GM12878 (cell line): ENCODE measurements around the gene PF4V1. TPM values are rescaled to one million over a fixed set of nuclear protein-coding genes. Genes with fewer than 3 reads are reported as not detected.

Source experiments
- ATAC-seq: fragments of 200-7000 bp; cut with Tn5 transposase; 3 replicates; pipeline ENCODE4 v1.9.1; 2020; ENCODE audit warnings: mild to moderate bottlenecking, moderate library complexity
- BruUV-seq: library from RNA; stranded (reverse); fragments of 400-500 nt; replicated peaks from 2 replicates; lab custom pipeline; 2021; lab: Mats Ljungman, UMichigan
- CTCF ChIA-PET: fragments of 300-600 bp; sonication (Branson Sonifier 250); formaldehyde crosslinking; extraction: SDS; loops from one replicate; lab custom pipeline; 2021; ENCODE audit warnings: inconsistent platforms; lab: Yijun Ruan, JAX
- POLR2A ChIA-PET: fragments of 350-600 bp; formaldehyde crosslinking; extraction: SDS; loops from one replicate; lab custom pipeline; 2021; ENCODE audit warnings: inconsistent platforms; lab: Charles Lee
- RAD21 ChIA-PET: fragments of 300-600 bp; sonication (Branson Sonifier 250); formaldehyde crosslinking; loops from one replicate; lab custom pipeline; 2023; ENCODE audit warnings: antibody characterized with exemption; ENCODE audit not compliant: unreplicated experiment; lab: Charles Lee
- SMC1A ChIA-PET: fragments of 300-600 bp; sonication (Branson Sonifier 250); formaldehyde crosslinking; loops from one replicate; lab custom pipeline; 2023; ENCODE audit not compliant: unreplicated experiment, uncharacterized antibody; lab: Charles Lee
- DNase-seq: peaks from one replicate; pipeline ENCODE4 v3.0.0-alpha.2; 2011; ENCODE audit warnings: low read depth, low spot score
- FAIRE-seq: peaks from 3 replicates; lab custom pipeline; 2011; peaks lifted over from hg19 to GRCh38; lab: Jason Lieb, UNC
- H2AFZ ChIP-seq: 2 replicates; pipeline ENCODE4 v1.6.0; 2011; ENCODE audit warnings: low read depth, low read length, control low read depth; ENCODE audit not compliant: control insufficient read depth
- H3K27ac ChIP-seq: 2 replicates; pipeline ENCODE4 v1.5.1; 2011; ENCODE audit warnings: control low read depth; ENCODE audit not compliant: control insufficient read depth, insufficient read depth
- H3K27me3 ChIP-seq, 2 experiments: replicated peaks in 1 of 2; 2 replicates each; pipeline versions ENCODE4 v1.6.0 to v1.6.1; 2011; ENCODE audit warnings: low read length in 1 of 2; ENCODE audit not compliant: control insufficient read depth in 2 of 2, insufficient read depth in 2 of 2
- H3K36me3 ChIP-seq, 2 experiments: 2 replicates each; pipeline ENCODE4 v1.5.1; 2011; ENCODE audit warnings: low read length in 1 of 2; ENCODE audit not compliant: control insufficient read depth in 2 of 2, insufficient read depth in 2 of 2
- H3K4me1 ChIP-seq: 2 replicates; pipeline ENCODE4 v1.6.1; 2011; ENCODE audit warnings: mild to moderate bottlenecking, low read length, moderate library complexity, mixed read lengths; ENCODE audit not compliant: control insufficient read depth, insufficient read depth
- H3K4me2 ChIP-seq: 2 replicates; pipeline ENCODE4 v1.6.0; 2011; ENCODE audit warnings: control low read depth; ENCODE audit not compliant: control insufficient read depth, insufficient read depth
- H3K4me3 ChIP-seq: fragments of 200-600 bp; sonication (generic); 2 replicates; pipeline ENCODE4 v1.5.1; 2016
- H3K79me2 ChIP-seq: 2 replicates; pipeline ENCODE4 v1.6.0; 2011; ENCODE audit warnings: low read length; ENCODE audit not compliant: control insufficient read depth, insufficient read depth
- H3K9ac ChIP-seq: 2 replicates; pipeline ENCODE4 v1.8.0; 2011; ENCODE audit warnings: low read length, control low read depth, mixed read lengths; ENCODE audit not compliant: control insufficient read depth, insufficient read depth
- H3K9me3 ChIP-seq: replicated peaks from 3 replicates; pipeline ENCODE4 v1.5.1; 2011; ENCODE audit warnings: mild to moderate bottlenecking, low read length; ENCODE audit not compliant: control insufficient read depth, insufficient read depth
- H4K20me1 ChIP-seq: 2 replicates; pipeline ENCODE4 v1.6.0; 2011; ENCODE audit not compliant: control insufficient read depth, insufficient read depth
- ATF2 ChIP-seq: IDR thresholded peaks from 2 replicates; pipeline ENCODE4 v1.6.1; 2012; ENCODE audit warnings: low read length, inconsistent platforms
- CHD1 ChIP-seq: IDR thresholded peaks from 2 replicates; pipeline ENCODE4 v1.6.1; 2012; ENCODE audit warnings: low read depth, low read length, improper control_type of control experiment
- EED ChIP-seq: sonication (generic); IDR thresholded peaks from 2 replicates; pipeline ENCODE4 v1.6.1; 2016; ENCODE audit warnings: antibody characterized with exemption, low read depth
- FOXK2 ChIP-seq: fragments of 450-650 bp; IDR thresholded peaks from 2 replicates; pipeline ENCODE4 v1.6.1; 2017; ENCODE audit warnings: mild to moderate bottlenecking, moderate library complexity
- GABPA ChIP-seq: IDR thresholded peaks from 2 replicates; pipeline ENCODE4 v1.6.1; 2014; ENCODE audit warnings: antibody characterized with exemption, low read depth, mild to moderate bottlenecking, inconsistent platforms
- HCFC1 ChIP-seq: fragments of 150-350 bp; IDR thresholded peaks from 2 replicates; pipeline ENCODE4 v1.6.1; 2014; ENCODE audit warnings: low read length
- MXI1 ChIP-seq: fragments of 150-350 bp; IDR thresholded peaks from 2 replicates; pipeline ENCODE4 v1.6.1; 2011; ENCODE audit warnings: low read depth, mild to moderate bottlenecking, inconsistent platforms, low read length, improper control_type of control experiment
- NR2C1 ChIP-seq: fragments of 450-650 bp; IDR thresholded peaks from 2 replicates; pipeline ENCODE4 v1.6.1; 2017; ENCODE audit warnings: antibody characterized with exemption, mild to moderate bottlenecking, moderate library complexity
- NR2C2 ChIP-seq: IDR thresholded peaks from 2 replicates; pipeline ENCODE4 v1.6.1; 2011; ENCODE audit warnings: borderline replicate concordance, low read depth; ENCODE audit not compliant: control insufficient read depth, insufficient read length
- PAX5 ChIP-seq: IDR thresholded peaks from 2 replicates; pipeline ENCODE4 v1.6.1; 2011; ENCODE audit warnings: low read depth, low read length, borderline replicate concordance
- PKNOX1 ChIP-seq: fragments of 450-650 bp; IDR thresholded peaks from 2 replicates; pipeline ENCODE4 v1.6.1; 2016; ENCODE audit warnings: mild to moderate bottlenecking
- SMC3 ChIP-seq: IDR thresholded peaks from 2 replicates; pipeline ENCODE4 v1.6.1; 2011; ENCODE audit warnings: low read length, improper control_type of control experiment, borderline replicate concordance
- SREBF2 ChIP-seq: IDR thresholded peaks from 2 replicates; pipeline ENCODE4 v1.6.1; 2012; ENCODE audit warnings: mild to moderate bottlenecking, low read length
- ZNF217 ChIP-seq: fragments of 450-650 bp; IDR thresholded peaks from 2 replicates; pipeline ENCODE4 v1.6.1; 2017; ENCODE audit warnings: antibody characterized with exemption, mild to moderate bottlenecking
- ZNF24 ChIP-seq: fragments of 450-650 bp; IDR thresholded peaks from 2 replicates; pipeline ENCODE4 v1.6.1; 2017; ENCODE audit warnings: antibody characterized with exemption, mild to moderate bottlenecking
- ZNF384 ChIP-seq: IDR thresholded peaks from 2 replicates; pipeline ENCODE4 v1.6.1; 2012; ENCODE audit warnings: low read depth, mild to moderate bottlenecking, low read length, improper control_type of control experiment, borderline replicate concordance
- in situ Hi-C: fragments of 300-500 bp; cut with MboI; formaldehyde crosslinking; loops from 9 replicates; pipeline ENCODE4 v1.14.3; 2018; ENCODE audit warnings: mixed read lengths
- intact Hi-C: fragments of 100-400 bp; cut with micrococcal nuclease; formaldehyde crosslinking; loops from one replicate; pipeline ENCODE4 v1.14.2; 2022; ENCODE audit not compliant: unreplicated experiment
- polyA plus RNA-seq, 11 experiments: library from polyadenylated mRNA; depleted of rRNA in 4 of 11; unstranded in 6 of 11; stranded (reverse) in 5 of 11; fragments of >200 nt; fragmentation: Nextera tagmentation in 4 of 11; fragmentation: Illumina TruSeq in 1 of 11; extraction: Ambion mirVana in 4 of 11; extraction: Trizol in 1 of 11; gene quantifications; 1 replicate in 1 of 11; 2 replicates in 10 of 11; pipeline versions ENCODE4 v1.2.1 to v1.2.3, GENCODE V29; 2011 to 2016; ENCODE audit warnings: inconsistent platforms in 2 of 11, missing spikeins in 2 of 11, low read depth in 1 of 11
- total RNA-seq, 4 experiments: library from RNA; depleted of rRNA in 3 of 4; stranded (reverse); fragments of >200 nt in 3 of 4; fragmentation: Illumina TruSeq in 1 of 4; extraction: Trizol in 1 of 4; gene quantifications; 2 replicates each; pipeline versions ENCODE4 v1.2.1 to v1.2.3, GENCODE V29; 2013 to 2021
- TF ChIP-seq, protein P1 (sequence below): fragments of 450-650 bp; formaldehyde crosslinking; IDR thresholded peaks from 2 replicates; pipeline ENCODE4 v1.4.0; 2020; ENCODE audit warnings: mild to moderate bottlenecking, moderate library complexity
- TF ChIP-seq, protein P2 (sequence below): fragments of 450-650 bp; IDR thresholded peaks from 2 replicates; pipeline ENCODE4 v1.6.1; 2017; ENCODE audit warnings: borderline replicate concordance

PF4V1 gene
- total and polyA plus RNA-seq, 10 of the 15 experiments (the other 5 are each of a cell fraction or from before 2014, with no cell fraction given), result not detected

DNA sequence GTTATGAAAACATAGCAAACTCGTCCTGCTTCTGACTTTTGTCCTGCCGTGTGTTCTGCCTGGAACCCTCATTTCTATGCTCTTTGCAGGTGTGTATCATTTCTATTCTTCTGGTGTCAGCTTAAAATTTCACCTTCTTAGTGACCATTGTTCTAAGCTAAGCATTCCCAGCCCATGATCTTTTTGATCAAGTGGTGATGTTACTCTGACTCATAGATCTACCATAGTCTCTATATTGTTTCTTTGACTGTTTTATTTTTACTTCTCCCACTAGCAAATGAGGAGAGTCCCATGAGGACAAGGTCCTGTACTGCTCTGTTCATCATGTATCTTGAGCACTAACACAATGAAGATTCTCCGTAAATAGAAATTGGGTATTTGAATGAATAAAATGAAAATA, 30.7 kb upstream of the PF4V1 start (continued):
- TF ChIP-seq PKNOX1, result no peak
- TF ChIP-seq, protein P1, sequence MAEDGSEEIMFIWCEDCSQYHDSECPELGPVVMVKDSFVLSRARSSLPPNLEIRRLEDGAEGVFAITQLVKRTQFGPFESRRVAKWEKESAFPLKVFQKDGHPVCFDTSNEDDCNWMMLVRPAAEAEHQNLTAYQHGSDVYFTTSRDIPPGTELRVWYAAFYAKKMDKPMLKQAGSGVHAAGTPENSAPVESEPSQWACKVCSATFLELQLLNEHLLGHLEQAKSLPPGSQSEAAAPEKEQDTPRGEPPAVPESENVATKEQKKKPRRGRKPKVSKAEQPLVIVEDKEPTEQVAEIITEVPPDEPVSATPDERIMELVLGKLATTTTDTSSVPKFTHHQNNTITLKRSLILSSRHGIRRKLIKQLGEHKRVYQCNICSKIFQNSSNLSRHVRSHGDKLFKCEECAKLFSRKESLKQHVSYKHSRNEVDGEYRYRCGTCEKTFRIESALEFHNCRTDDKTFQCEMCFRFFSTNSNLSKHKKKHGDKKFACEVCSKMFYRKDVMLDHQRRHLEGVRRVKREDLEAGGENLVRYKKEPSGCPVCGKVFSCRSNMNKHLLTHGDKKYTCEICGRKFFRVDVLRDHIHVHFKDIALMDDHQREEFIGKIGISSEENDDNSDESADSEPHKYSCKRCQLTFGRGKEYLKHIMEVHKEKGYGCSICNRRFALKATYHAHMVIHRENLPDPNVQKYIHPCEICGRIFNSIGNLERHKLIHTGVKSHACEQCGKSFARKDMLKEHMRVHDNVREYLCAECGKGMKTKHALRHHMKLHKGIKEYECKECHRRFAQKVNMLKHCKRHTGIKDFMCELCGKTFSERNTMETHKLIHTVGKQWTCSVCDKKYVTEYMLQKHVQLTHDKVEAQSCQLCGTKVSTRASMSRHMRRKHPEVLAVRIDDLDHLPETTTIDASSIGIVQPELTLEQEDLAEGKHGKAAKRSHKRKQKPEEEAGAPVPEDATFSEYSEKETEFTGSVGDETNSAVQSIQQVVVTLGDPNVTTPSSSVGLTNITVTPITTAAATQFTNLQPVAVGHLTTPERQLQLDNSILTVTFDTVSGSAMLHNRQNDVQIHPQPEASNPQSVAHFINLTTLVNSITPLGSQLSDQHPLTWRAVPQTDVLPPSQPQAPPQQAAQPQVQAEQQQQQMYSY, result no peak
- no peak for TF ChIP-seq NR2C1
- no peak for TF ChIP-seq FOXK2
- TF ChIP-seq ZNF217, result no peak
- TF ChIP-seq HCFC1, result no peak
- no peak for TF ChIP-seq GABPA
- no peak for TF ChIP-seq SREBF2

- H2AFZ ChIP-seq, result no peak overlapping the region
- ChIA-PET RAD21 (no interaction called here), CTCF (no interaction called here), POLR2A (no interaction called here), SMC1A (interaction anchor here (1.4 kb wide), 1 partner anchor 18 kb away, joined by 3 read pairs; no protein-coding TSS in a partner anchor)
- no peak overlapping the region for H3K4me2 ChIP-seq
- intact Hi-C loops (no loop called here), in situ Hi-C loops (no loop called here)
- H3K4me3 ChIP-seq, result no peak overlapping the region
- FAIRE-seq, result no peak
- H3K4me1 ChIP-seq, result no peaks in the 10 kb centered on the region
- H3K27me3 ChIP-seq, result no peaks in the 10 kb centered on the region
- DNase-seq, result no peak
- H3K36me3 ChIP-seq, result no peaks in the 10 kb centered on the region
- no peaks in the 10 kb centered on the region for H4K20me1 ChIP-seq
- no peak overlapping the region for H3K27ac ChIP-seq
- no peaks in the 10 kb centered on the region for H3K79me2 ChIP-seq
- H3K9ac ChIP-seq, result no peak overlapping the region
- BruUV-seq, result no TSS peak
- ATAC-seq, result no peak
- no peaks in the 10 kb centered on the region for H3K9me3 ChIP-seq
- TF ChIP-seq EED (no peak), CHD1 (no peak), SMC3 (no peak), PAX5 (no peak), ATF2 (no peak), ZNF24 (no peak), NR2C2 (no peak), MXI1 (no peak), ZNF384 (no peak)
- TF ChIP-seq, protein P2, sequence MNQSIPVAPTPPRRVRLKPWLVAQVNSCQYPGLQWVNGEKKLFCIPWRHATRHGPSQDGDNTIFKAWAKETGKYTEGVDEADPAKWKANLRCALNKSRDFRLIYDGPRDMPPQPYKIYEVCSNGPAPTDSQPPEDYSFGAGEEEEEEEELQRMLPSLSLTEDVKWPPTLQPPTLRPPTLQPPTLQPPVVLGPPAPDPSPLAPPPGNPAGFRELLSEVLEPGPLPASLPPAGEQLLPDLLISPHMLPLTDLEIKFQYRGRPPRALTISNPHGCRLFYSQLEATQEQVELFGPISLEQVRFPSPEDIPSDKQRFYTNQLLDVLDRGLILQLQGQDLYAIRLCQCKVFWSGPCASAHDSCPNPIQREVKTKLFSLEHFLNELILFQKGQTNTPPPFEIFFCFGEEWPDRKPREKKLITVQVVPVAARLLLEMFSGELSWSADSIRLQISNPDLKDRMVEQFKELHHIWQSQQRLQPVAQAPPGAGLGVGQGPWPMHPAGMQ, result no peak
Observed at GRCh38 chr4:73822812-73823504, 30.1 kb upstream of the PF4V1 start.
